SK-MEL-5 (cell line): ENCODE data around the gene UGT1A3. TPM values are rescaled to one million over a fixed set of nuclear protein-coding genes. Genes with fewer than 3 reads are reported as not detected.
"Not testable (repeated sequence)": the region's sequence is repeated elsewhere in the genome, so short reads cannot be mapped to it uniquely, and the experiment has no call there.

ENCODE experiments used
- DNase-seq: peaks from one replicate; pipeline ENCODE4 v3.0.0-alpha.2; 2016; ENCODE audit warnings: low read depth, low spot score
- in situ Hi-C: cut with HindIII; loops from 2 replicates; pipeline ENCODE4 v1.10.0; 2016; ENCODE audit warnings: low sequenced_read_pairs, high pct_unique_total_duplicates, low pct_unique_long_range_greater_than_20kb
- total RNA-seq: library from RNA; depleted of rRNA; stranded (reverse); fragments of >200 nt; shearing (Covaris generic); gene quantifications from 2 replicates; pipeline ENCODE4 v1.2.3, GENCODE V29; 2014

Gene UGT1A3
- total RNA-seq, 1 experiment from 2014 or later, result not detected

DNA sequence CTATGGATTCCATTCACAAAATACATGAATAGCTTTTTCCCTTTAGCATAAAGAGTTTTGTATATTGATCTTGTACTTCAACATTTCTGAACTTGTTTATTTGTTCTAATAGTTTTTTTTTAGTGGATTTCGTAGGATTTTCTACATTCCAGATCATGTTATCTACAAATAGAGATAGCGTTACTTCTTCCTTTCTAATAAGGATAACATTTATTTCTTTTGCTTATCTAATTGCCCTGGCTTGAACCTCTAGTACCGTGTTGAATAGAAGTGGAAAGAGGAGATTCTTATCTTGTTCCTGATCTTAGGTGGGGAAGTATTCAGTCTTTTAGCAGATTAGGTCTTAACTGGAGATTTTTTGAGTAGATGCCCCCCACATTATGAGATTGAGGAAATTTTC, 26.6 kb upstream of the UGT1A3 start:
- no peak for DNase-seq
- in situ Hi-C loops, result no loop called here

GRCh38 chr2:233705911-233706506, 22.8 kb upstream of the UGT1A3 start:
- in situ Hi-C loops, result no loop called here

DNA sequence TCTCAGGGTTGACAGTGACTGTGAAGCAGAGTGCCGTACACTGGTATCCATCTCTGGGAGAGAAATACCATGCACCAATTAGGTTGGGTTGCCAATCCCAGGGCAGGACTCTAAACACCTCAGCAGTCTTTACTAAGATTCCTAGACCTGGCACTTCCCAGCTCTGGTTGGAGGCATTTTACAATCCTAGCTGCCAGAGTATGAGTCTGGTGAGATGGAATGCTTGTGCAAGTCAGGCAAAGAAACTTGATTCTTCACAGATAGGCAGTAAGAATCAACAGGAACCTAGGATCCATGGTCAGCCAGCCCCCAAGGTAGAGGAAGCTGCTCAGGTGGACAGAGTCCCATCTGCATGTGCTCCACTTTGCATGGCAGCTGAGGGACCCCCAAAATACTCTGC, 22.1 kb upstream of the UGT1A3 start:
- in situ Hi-C loops, result no loop called here
- no peak for DNase-seq

More at GRCh38 chr2:233705911-233706506, 22.8 kb upstream of the UGT1A3 start:
- DNase-seq, result no peak

- DNase-seq, result no peak
- in situ Hi-C loops, result no loop called here
These were observed 20.8 kb upstream of the UGT1A3 start for GRCh38 chr2:233707940-233708644.

DNA sequence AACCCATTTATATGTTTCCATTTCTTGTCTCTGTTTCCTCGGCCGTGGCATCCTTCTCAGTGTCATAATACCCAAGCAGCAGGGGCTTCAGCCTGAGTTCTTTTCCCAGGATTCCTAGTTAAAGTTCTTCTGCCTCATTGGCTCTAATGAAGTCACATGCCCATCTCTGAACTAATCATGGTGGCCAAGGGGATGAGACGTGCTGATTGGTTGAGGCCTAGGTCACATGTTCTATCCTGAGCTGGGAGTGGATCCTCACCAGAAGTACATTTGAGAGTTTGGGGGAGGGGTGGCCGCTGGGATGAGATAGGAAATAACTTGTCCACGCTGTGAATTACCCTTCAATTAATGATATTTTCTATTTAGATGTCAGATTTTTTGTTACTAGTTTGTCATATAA, 19.9 kb upstream of the UGT1A3 start:
- peak; percentile 8 for DNase-seq
- in situ Hi-C loops, result no loop called here

- in situ Hi-C loops, result no loop called here
These were observed 17.4 kb upstream of the UGT1A3 start for GRCh38 chr2:233711312-233712008.

GRCh38 chr2:233712611-233713261, 16.1 kb upstream of the UGT1A3 start, which contains the start of gene UGT1A5:
UGT1A5 (plus strand) TSS chr2:233712907; CDS start chr2:233712992, 85 bp downstream.
- in situ Hi-C loops, result no loop called here
- no peak for DNase-seq

More at GRCh38 chr2:233711312-233712008, 17.4 kb upstream of the UGT1A3 start:
- peak; percentile 77 for DNase-seq

DNA sequence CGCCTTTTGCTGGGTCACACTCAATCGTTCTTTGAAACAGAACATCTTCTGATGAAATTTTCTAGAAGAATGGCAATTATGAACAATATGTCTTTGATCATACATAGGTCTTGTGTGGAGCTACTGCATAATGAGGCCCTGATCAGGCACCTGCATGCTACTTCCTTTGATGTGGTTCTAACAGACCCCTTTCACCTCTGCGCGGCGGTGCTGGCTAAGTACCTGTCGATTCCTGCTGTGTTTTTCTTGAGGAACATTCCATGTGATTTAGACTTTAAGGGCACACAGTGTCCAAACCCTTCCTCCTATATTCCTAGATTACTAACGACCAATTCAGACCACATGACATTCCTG, 15.6 kb upstream of the UGT1A3 start:
- in situ Hi-C loops, result no loop called here
- no peak for DNase-seq

DNA sequence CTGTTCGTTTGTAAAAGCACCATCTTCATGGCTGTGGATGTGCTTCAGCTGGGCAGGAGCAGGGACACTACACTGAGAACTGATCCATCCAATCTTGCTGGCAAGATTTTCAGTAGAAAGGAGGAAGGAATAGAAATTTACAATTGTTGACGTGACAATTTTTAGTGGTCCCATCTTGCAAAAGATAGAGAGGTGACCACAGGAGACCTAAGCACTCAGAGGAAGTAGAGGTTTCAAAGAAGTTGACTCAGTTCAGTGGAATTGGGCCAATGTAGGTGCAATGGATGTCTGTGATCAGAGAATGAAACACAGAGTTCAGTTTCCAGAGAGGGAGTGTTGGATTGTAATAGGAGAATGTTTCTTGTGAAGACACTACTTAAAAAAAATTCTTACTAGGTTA, 14.7 kb upstream of the UGT1A3 start:
- no peak for DNase-seq
- in situ Hi-C loops, result no loop called here

DNA sequence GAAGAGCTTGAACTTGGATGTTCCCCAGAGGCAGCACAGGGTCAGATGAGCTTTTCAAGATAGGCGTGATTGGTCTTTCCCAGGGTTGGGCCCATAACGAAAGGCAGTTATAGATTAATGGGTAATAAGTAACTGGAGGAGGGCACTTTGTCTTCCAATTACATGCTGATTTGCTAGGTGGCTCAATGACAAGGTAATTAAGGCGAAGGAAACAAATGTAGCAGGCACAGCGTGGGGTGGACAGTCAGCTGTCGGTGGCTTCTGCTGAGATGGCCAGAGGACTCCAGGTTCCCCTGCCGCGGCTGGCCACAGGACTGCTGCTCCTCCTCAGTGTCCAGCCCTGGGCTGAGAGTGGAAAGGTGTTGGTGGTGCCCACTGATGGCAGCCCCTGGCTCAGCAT, 10.3 kb upstream of the UGT1A3 start, which contains the start of gene UGT1A4:
TSS of gene UGT1A4 (plus strand) at position 185 of the 400 bp plus-strand sequence. CDS start at position 270, 85 bp downstream.
- no peak for DNase-seq
- in situ Hi-C loops, result no loop called here

GRCh38 chr2:233736868-233737653, 8.2 kb downstream of the UGT1A3 start:
- in situ Hi-C loops, result not testable (repeated sequence)

GRCh38 chr2:233740870-233741269, 12.0 kb downstream of the UGT1A3 start:
- in situ Hi-C loops, result no loop called here

More at GRCh38 chr2:233736868-233737653, 8.2 kb downstream of the UGT1A3 start:
- DNase-seq, result not testable (repeated sequence)

GRCh38 chr2:233743464-233744259, 14.8 kb downstream of the UGT1A3 start:
- in situ Hi-C loops, result no loop called here
- DNase-seq, result no peak

More at GRCh38 chr2:233740870-233741269, 12.0 kb downstream of the UGT1A3 start:
- no peak for DNase-seq

- DNase-seq, result no peak
- in situ Hi-C loops, result no loop called here
These were observed 16.4 kb downstream of the UGT1A3 start for GRCh38 chr2:233745073-233745755.

- DNase-seq, in situ Hi-C loops: not testable (repeated sequence)
These were observed 17.0 kb downstream of the UGT1A3 start for GRCh38 chr2:233745838-233746237.
